Subcutaneous adipose tissue (tissue), 4 donors: ENCODE results near the gene FGD6. TPM values are rescaled to one million over a fixed set of nuclear protein-coding genes. Genes with fewer than 3 reads are reported as not detected.

ENCODE experiments used
- CTCF ChIP-seq: fragments of 450-650 bp; IDR thresholded peaks from one replicate; pipeline ENCODE4 v1.5.1; 2016; ENCODE audit warnings: low read depth, mild to moderate bottlenecking, control low read depth, antibody characterized with exemption, moderate library complexity
- total RNA-seq, 4 donors: library from RNA; depleted of rRNA; stranded (reverse); fragments of >200 nt; gene quantifications; one replicate each; pipeline ENCODE4 v1.1.0, GENCODE V29; 2016

FGD6 gene
- total RNA-seq, 4 donors from 2014 or later: 3.4 to 13.8 (median 7.6) TPM

GRCh38 chr12:95258151-95258550, 40.9 kb upstream of the FGD6 start:
- no peak for TF ChIP-seq CTCF

- no peak for TF ChIP-seq CTCF
Measured at GRCh38 chr12:95257541-95257940, 40.3 kb upstream of the FGD6 start.

- no peak for TF ChIP-seq CTCF
Measured at GRCh38 chr12:95253386-95253785, 36.1 kb upstream of the FGD6 start.

GRCh38 chr12:95248604-95249360, 31.5 kb upstream of the FGD6 start:
- no peak for TF ChIP-seq CTCF

- no peak for TF ChIP-seq CTCF
Measured at GRCh38 chr12:95248095-95248494, 30.8 kb upstream of the FGD6 start.

GRCh38 chr12:95244350-95244749, 27.1 kb upstream of the FGD6 start:
- TF ChIP-seq CTCF: no peak

- no peak for TF ChIP-seq CTCF
Measured at GRCh38 chr12:95243497-95244183, 26.4 kb upstream of the FGD6 start.
